Upper lobe of right lung (tissue), 1 donor: ENCODE results near the gene RCAN1. TPM values are rescaled to one million over a fixed set of nuclear protein-coding genes. Genes with fewer than 3 reads are reported as not detected.
"Not testable (repeated sequence)": the region's sequence is repeated elsewhere in the genome, so short reads cannot be mapped to it uniquely, and the experiment has no call there.

Experiments
- ATAC-seq: fragments of 200-7000 bp; cut with Tn5 transposase; one replicate; pipeline ENCODE4 v1.9.1; 2020; ENCODE audit warnings: mild to moderate bottlenecking, moderate library complexity
- DNase-seq: peaks from one replicate; pipeline ENCODE4 v3.0.0-alpha.2; 2020
- H3K27ac ChIP-seq: fragments of 200-600 bp; one replicate; pipeline ENCODE4 v1.8.0; 2022
- H3K27me3 ChIP-seq: fragments of 200-600 bp; one replicate; pipeline ENCODE4 v1.8.0; 2022; ENCODE audit warnings: mild to moderate bottlenecking
- H3K36me3 ChIP-seq: fragments of 200-600 bp; one replicate; pipeline ENCODE4 v1.8.0; 2022
- H3K4me1 ChIP-seq: fragments of 200-600 bp; one replicate; pipeline ENCODE4 v1.8.0; 2022
- H3K4me3 ChIP-seq: fragments of 200-600 bp; one replicate; pipeline ENCODE4 v1.8.0; 2022; ENCODE audit warnings: mild to moderate bottlenecking
- H3K9me3 ChIP-seq: fragments of 200-600 bp; one replicate; pipeline ENCODE4 v1.8.0; 2022
- CTCF ChIP-seq: fragments of 200-600 bp; IDR thresholded peaks from one replicate; pipeline ENCODE4 v1.8.0; 2022; ENCODE audit warnings: antibody characterized with exemption
- intact Hi-C: fragments of 100-400 bp; cut with DNase I; formaldehyde crosslinking; loops from one replicate; pipeline ENCODE4 v1.11.0; 2022
- total RNA-seq: library from RNA; stranded (reverse); fragmentation: NEBNext Ultra II Directional; extraction: Animal tissue kit (Norgen Biotek cat#: 25700); gene quantifications from one replicate; pipeline ENCODE4 v1.2.1, GENCODE V29; 2021
- donor health status: DM: no; HTN: yes; CAD: no; lungs with severe emphysema.

RCAN1 gene
- total RNA-seq, 1 donor from 2014 or later = 26.9 TPM

GRCh38 chr21:34561806-34562205, 53.1 kb downstream of the RCAN1 start:
- H3K27ac ChIP-seq = no peak overlapping the region
- ATAC-seq (no peak), DNase-seq (no peak)
- intact Hi-C loops = no loop called here
- H3K9me3 ChIP-seq = no peaks in the 10 kb centered on the region
- TF ChIP-seq CTCF = no peak
- no peaks in the 10 kb centered on the region for H3K36me3 ChIP-seq
- no peaks in the 10 kb centered on the region for H3K4me1 ChIP-seq
- no peaks in the 10 kb centered on the region for H3K27me3 ChIP-seq
- no peak overlapping the region for H3K4me3 ChIP-seq

DNA sequence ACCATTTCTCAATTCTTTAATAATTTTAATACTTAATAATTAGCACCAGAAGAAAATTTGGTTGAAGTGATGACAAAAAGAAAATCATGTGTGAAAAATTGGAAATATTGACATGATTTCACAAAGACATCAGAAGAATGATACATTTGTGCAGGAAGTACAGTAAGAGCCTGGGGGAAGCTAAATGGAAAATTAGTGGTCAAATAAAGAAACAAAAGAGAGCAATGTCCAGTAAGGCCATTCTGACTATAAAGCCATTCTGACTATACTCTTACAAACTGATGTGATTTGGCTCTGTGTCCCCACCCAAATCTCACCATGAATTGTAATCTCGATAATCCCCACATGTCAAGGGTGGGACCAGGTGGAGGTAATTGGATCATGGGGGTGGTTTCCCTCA, 54.3 kb downstream of the RCAN1 start:
- intact Hi-C loops = no loop called here
- TF ChIP-seq CTCF = no peak
- no peak for DNase-seq

GRCh38 chr21:34560021-34560420, 54.9 kb downstream of the RCAN1 start:
- ATAC-seq (no peak), DNase-seq (no peak)
- no peaks in the 10 kb centered on the region for H3K36me3 ChIP-seq
- no peaks in the 10 kb centered on the region for H3K9me3 ChIP-seq
- H3K27me3 ChIP-seq = no peaks in the 10 kb centered on the region
- no peaks in the 10 kb centered on the region for H3K4me1 ChIP-seq
- no peak for TF ChIP-seq CTCF
- H3K27ac ChIP-seq = no peak overlapping the region
- intact Hi-C loops = no loop called here
- no peak overlapping the region for H3K4me3 ChIP-seq

More for the DNA sequence above, 54.3 kb downstream of the RCAN1 start:
- Histone ChIP-seq H3K27me3 (no peaks in the 10 kb centered on the region), H3K27ac (no peak overlapping the region), H3K4me1 (no peaks in the 10 kb centered on the region), H3K9me3 (no peaks in the 10 kb centered on the region), H3K36me3 (no peaks in the 10 kb centered on the region), H3K4me3 (no peak overlapping the region)
- no peak for ATAC-seq

- no peak overlapping the region for H3K27ac ChIP-seq
- no peak for DNase-seq
These were observed 55.8 kb downstream of the RCAN1 start for GRCh38 chr21:34559089-34559631.

GRCh38 chr21:34558166-34558565, 56.7 kb downstream of the RCAN1 start:
- Histone ChIP-seq H3K27ac (no peak overlapping the region), H3K36me3 (no peaks in the 10 kb centered on the region), H3K4me3 (no peak overlapping the region), H3K27me3 (no peaks in the 10 kb centered on the region), H3K9me3 (no peaks in the 10 kb centered on the region), H3K4me1 (no peaks in the 10 kb centered on the region)
- no peak for TF ChIP-seq CTCF
- intact Hi-C loops = no loop called here
- DNase-seq = no peak
- no peak for ATAC-seq

More at GRCh38 chr21:34559089-34559631, 55.8 kb downstream of the RCAN1 start:
- no peaks in the 10 kb centered on the region for H3K4me1 ChIP-seq
- no peaks in the 10 kb centered on the region for H3K27me3 ChIP-seq
- no peaks in the 10 kb centered on the region for H3K9me3 ChIP-seq
- no peak for TF ChIP-seq CTCF
- no peak overlapping the region for H3K4me3 ChIP-seq
- no peak for ATAC-seq
- no peaks in the 10 kb centered on the region for H3K36me3 ChIP-seq
- intact Hi-C loops = no loop called here

- Histone ChIP-seq H3K27me3 (no peaks in the 10 kb centered on the region), H3K4me1 (no peaks in the 10 kb centered on the region), H3K4me3 (no peak overlapping the region), H3K27ac (no peak overlapping the region), H3K36me3 (no peaks in the 10 kb centered on the region), H3K9me3 (no peaks in the 10 kb centered on the region)
- ATAC-seq (no peak), DNase-seq (no peak)
- intact Hi-C loops = no loop called here
- TF ChIP-seq CTCF = no peak
These were observed 57.7 kb downstream of the RCAN1 start for GRCh38 chr21:34557261-34557660.

GRCh38 chr21:34554670-34555069, 60.2 kb downstream of the RCAN1 start:
- H3K36me3 ChIP-seq, H3K4me3 ChIP-seq, ATAC-seq, DNase-seq, H3K4me1 ChIP-seq, H3K9me3 ChIP-seq, H3K27ac ChIP-seq, intact Hi-C loops, H3K27me3 ChIP-seq: not testable (repeated sequence)
